ENCODE measurements around the gene PLA2G2E.

- no peak for TF ChIP-seq EZH2 (IDR thresholded peaks at IDR 0.05; ENCODE audit: borderline replicate concordance)
- TF ChIP-seq CTCF (IDR thresholded peaks at IDR 0.05; ENCODE audit: poor library complexity) = no peak
These were observed 14.0 kb downstream of the PLA2G2E start for GRCh38 chr1:19909392-19909791.
